K562 (cell line): ENCODE results near the gene GNG14. TPM values are rescaled to one million over a fixed set of nuclear protein-coding genes. Genes with fewer than 3 reads are reported as not detected.

Experiments used
- ATF7 ChIP-seq: fragments of 450-650 bp; IDR thresholded peaks from 2 replicates; pipeline ENCODE4 v1.7.1; 2014; ENCODE audit warnings: mild to moderate bottlenecking, moderate library complexity
- FOXA1 ChIP-seq: fragments of 450-650 bp; IDR thresholded peaks from 2 replicates; pipeline ENCODE4 v1.6.1; 2016; ENCODE audit warnings: mild to moderate bottlenecking, borderline replicate concordance
- FOXJ3 ChIP-seq: sonication (generic); formaldehyde crosslinking; IDR thresholded peaks from 2 replicates; pipeline ENCODE4 v1.4.0; 2020; ENCODE audit warnings: mild to moderate bottlenecking, missing genetic modification reagents
- GABPA ChIP-seq: fragments of 200-800 bp; sonication (Bioruptor generic); conservative IDR thresholded peaks from 2 replicates; pipeline ENCODE4 v1.6.1; 2016; ENCODE audit warnings: low read depth, missing genetic modification characterization, missing compliant biosample characterization
- HDAC6 ChIP-seq: IDR thresholded peaks from 2 replicates; pipeline ENCODE4 v1.6.1; 2012; ENCODE audit warnings: low read depth, mild to moderate bottlenecking, control low read depth, inconsistent platforms, low read length, moderate library complexity
- HDGF ChIP-seq: fragments of 450-650 bp; IDR thresholded peaks from 2 replicates; pipeline ENCODE4 v1.6.1; 2016
- KDM5B ChIP-seq: fragments of 200-600 bp; sonication (generic); IDR thresholded peaks from 2 replicates; pipeline ENCODE4 v1.6.1; 2012; ENCODE audit warnings: low read depth, mild to moderate bottlenecking, moderate library complexity, low read length, control low read depth, inconsistent platforms; ENCODE audit not compliant: insufficient replicate concordance
- MBD2 ChIP-seq: sonication (generic); IDR thresholded peaks from 2 replicates; pipeline ENCODE4 v1.6.1; 2016; ENCODE audit warnings: low read depth, borderline replicate concordance
- NUFIP1 ChIP-seq: fragments of 450-650 bp; IDR thresholded peaks from 2 replicates; pipeline ENCODE4 v1.6.1; 2018; ENCODE audit not compliant: partially characterized antibody
- RBFOX2 ChIP-seq: fragments of 200-400 bp; formaldehyde crosslinking; IDR thresholded peaks from 2 replicates; pipeline ENCODE4 v1.6.1; 2017; ENCODE audit warnings: low read depth, mild to moderate bottlenecking, low read length, moderate library complexity
- RFX1 ChIP-seq: fragments of 450-650 bp; IDR thresholded peaks from 2 replicates; pipeline ENCODE4 v1.6.1; 2016; ENCODE audit warnings: mild to moderate bottlenecking, moderate library complexity
- TAL1 ChIP-seq: fragments of 450-650 bp; IDR thresholded peaks from 2 replicates; pipeline ENCODE4 v1.6.1; 2016; ENCODE audit warnings: mild to moderate bottlenecking
- TRIM28 ChIP-seq: fragments of 450-650 bp; IDR thresholded peaks from 2 replicates; pipeline ENCODE4 v1.6.1; 2017
- ZNF184 ChIP-seq: sonication (generic); formaldehyde crosslinking; IDR thresholded peaks from 2 replicates; pipeline ENCODE4 v1.5.0; 2020; ENCODE audit warnings: missing genetic modification reagents
- ZNF282 ChIP-seq: sonication (generic); formaldehyde crosslinking; IDR thresholded peaks from 2 replicates; pipeline ENCODE4 v1.8.1; 2023; ENCODE audit warnings: missing genetic modification reagents
- ZNF408 ChIP-seq: fragments of 250-450 bp; sonication (Bioruptor Pico); IDR thresholded peaks from 2 replicates; pipeline ENCODE4 v1.4.0; 2020; ENCODE audit warnings: low read depth, mild to moderate bottlenecking, moderate library complexity
- ZNF584 ChIP-seq: fragments of 200-800 bp; sonication (Bioruptor generic); IDR thresholded peaks from 2 replicates; pipeline ENCODE4 v1.6.1; 2016; ENCODE audit warnings: low read depth, mild to moderate bottlenecking, missing genetic modification characterization, missing compliant biosample characterization
- polyA plus RNA-seq, 8 experiments: library from polyadenylated mRNA; depleted of rRNA in 4 of 8; stranded (reverse) in 5 of 8; unstranded in 3 of 8; fragments of >200 nt; fragmentation: Nextera tagmentation in 2 of 8; fragmentation: Illumina TruSeq in 1 of 8; extraction: Ambion mirVana in 2 of 8; extraction: Trizol in 1 of 8; gene quantifications; 2 replicates each; pipeline versions ENCODE4 v1.2.1 to v1.2.3, GENCODE V29; 2011 to 2014; ENCODE audit warnings: inconsistent platforms in 1 of 8, missing spikeins in 1 of 8
- total RNA-seq, 7 experiments: library from RNA; depleted of rRNA in 6 of 7; stranded (reverse); fragments of >200 nt in 6 of 7; fragmentation: Illumina TruSeq in 2 of 7; extraction: Trizol in 2 of 7; gene quantifications; 2 replicates each; pipeline versions ENCODE4 v1.2.1 to v1.2.3, GENCODE V29; 2011 to 2021; ENCODE audit warnings: low replicate concordance in 1 of 7
- TF ChIP-seq, protein P1 (sequence below): IDR thresholded peaks from 2 replicates; pipeline ENCODE4 v1.6.1; 2014; ENCODE audit warnings: antibody characterized with exemption
- TF ChIP-seq, protein P2 (sequence below), 2 experiments: IDR thresholded peaks in 1 of 2; conservative IDR thresholded peaks in 1 of 2; 2 replicates each; pipeline ENCODE4 v1.6.1; 2016; ENCODE audit warnings: low read depth in 2 of 2, mild to moderate bottlenecking in 1 of 2, missing compliant biosample characterization in 1 of 2, missing genetic modification characterization in 1 of 2, moderate library complexity in 1 of 2
- TF ChIP-seq, protein P3 (sequence below), 2 experiments: fragments of 450-650 bp; IDR thresholded peaks; 2 replicates each; pipeline ENCODE4 v1.6.1; 2016
- TF ChIP-seq, protein P4 (sequence below), 3 experiments: IDR thresholded peaks in 2 of 3; conservative IDR thresholded peaks in 1 of 3; 2 replicates each; pipeline ENCODE4 v1.5.1; 2011 to 2012; ENCODE audit warnings: low read length in 3 of 3, mild to moderate bottlenecking in 3 of 3, control low read depth in 2 of 3, improper control_type of control experiment in 1 of 3, inconsistent platforms in 1 of 3, low read depth in 1 of 3, mixed read lengths in 1 of 3, moderate library complexity in 1 of 3; ENCODE audit not compliant: insufficient read depth in 2 of 3

The GNG14 gene
- total and polyA plus RNA-seq, 9 of the 15 experiments (the other 6 are each of a cell fraction or from before 2014, with no cell fraction given), result not detected

DNA sequence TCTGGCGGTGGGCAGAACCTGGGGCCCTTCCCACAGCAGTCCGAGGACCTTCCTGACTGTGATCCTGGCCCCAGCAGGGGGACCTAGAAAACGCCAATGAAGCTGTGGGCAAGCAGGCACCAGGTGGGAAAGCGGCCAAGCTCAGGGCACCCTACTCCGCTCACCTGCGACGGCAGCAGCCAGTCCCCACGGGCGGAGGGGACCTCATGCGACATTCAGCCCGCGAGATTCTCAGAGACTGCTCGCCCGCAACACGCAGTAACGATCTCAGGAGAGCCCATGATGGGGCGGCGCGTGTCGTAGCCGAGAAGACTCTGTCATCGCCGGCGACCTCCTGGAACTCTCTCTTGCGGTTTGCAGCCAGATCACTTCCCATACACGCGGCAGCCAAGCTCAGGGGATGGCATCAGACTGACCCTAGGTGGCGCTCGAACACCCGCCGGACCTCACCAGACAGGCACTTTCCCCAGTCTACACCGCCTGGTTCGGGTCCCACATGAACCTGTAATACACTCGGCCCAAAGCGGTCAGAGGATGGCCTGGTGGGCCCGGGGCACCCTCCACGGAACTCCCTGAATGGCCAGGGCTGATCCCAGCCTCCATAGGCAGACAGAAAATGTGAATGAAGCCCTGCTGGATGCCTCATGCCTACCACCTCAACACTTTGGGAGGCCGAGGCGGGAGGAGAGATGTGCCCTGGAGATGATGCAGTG is 47.7 kb upstream of the GNG14 start (continued):
- TF ChIP-seq, protein P1, sequence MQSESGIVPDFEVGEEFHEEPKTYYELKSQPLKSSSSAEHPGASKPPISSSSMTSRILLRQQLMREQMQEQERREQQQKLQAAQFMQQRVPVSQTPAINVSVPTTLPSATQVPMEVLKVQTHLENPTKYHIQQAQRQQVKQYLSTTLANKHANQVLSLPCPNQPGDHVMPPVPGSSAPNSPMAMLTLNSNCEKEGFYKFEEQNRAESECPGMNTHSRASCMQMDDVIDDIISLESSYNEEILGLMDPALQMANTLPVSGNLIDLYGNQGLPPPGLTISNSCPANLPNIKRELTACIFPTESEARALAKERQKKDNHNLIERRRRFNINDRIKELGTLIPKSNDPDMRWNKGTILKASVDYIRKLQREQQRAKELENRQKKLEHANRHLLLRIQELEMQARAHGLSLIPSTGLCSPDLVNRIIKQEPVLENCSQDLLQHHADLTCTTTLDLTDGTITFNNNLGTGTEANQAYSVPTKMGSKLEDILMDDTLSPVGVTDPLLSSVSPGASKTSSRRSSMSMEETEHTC, result 0 out of 2 replicates have a peak, but pooled peaks have one; percentile 14
- peak; percentile 64 for TF ChIP-seq RBFOX2
- no peak for TF ChIP-seq MBD2
- no peak for TF ChIP-seq HDGF
- no peak for TF ChIP-seq NUFIP1
- TF ChIP-seq, protein P2, sequence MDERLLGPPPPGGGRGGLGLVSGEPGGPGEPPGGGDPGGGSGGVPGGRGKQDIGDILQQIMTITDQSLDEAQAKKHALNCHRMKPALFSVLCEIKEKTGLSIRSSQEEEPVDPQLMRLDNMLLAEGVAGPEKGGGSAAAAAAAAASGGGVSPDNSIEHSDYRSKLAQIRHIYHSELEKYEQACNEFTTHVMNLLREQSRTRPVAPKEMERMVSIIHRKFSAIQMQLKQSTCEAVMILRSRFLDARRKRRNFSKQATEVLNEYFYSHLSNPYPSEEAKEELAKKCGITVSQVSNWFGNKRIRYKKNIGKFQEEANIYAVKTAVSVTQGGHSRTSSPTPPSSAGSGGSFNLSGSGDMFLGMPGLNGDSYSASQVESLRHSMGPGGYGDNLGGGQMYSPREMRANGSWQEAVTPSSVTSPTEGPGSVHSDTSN (CRISPR knock-in tag; IDR thresholded peaks at IDR 0.05; ENCODE audit: low read depth), result no peak
- TF ChIP-seq, protein P2 (tag; conservative IDR thresholded peaks at IDR 0.05; ENCODE audit: low read depth), result no peak
- TF ChIP-seq, protein P3, sequence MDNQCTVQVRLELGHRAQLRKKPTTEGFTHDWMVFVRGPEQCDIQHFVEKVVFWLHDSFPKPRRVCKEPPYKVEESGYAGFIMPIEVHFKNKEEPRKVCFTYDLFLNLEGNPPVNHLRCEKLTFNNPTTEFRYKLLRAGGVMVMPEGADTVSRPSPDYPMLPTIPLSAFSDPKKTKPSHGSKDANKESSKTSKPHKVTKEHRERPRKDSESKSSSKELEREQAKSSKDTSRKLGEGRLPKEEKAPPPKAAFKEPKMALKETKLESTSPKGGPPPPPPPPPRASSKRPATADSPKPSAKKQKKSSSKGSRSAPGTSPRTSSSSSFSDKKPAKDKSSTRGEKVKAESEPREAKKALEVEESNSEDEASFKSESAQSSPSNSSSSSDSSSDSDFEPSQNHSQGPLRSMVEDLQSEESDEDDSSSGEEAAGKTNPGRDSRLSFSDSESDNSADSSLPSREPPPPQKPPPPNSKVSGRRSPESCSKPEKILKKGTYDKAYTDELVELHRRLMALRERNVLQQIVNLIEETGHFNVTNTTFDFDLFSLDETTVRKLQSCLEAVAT (IDR thresholded peaks at IDR 0.05), result peak in 1 of 2 experiments; percentile 64; a peak in 2 of 4 replicates
- no peak for TF ChIP-seq KDM5B
- no peak for TF ChIP-seq ZNF584 (CRISPR knock-in tag)
- TF ChIP-seq RFX1, result no peak
- TF ChIP-seq FOXJ3 (CRISPR knock-in tag), result no peak
- no peak for TF ChIP-seq TRIM28
- no peak for TF ChIP-seq FOXA1
- no peak for TF ChIP-seq ZNF184 (CRISPR knock-in tag)
- no peak for TF ChIP-seq ZNF282 (CRISPR knock-in tag)
- TF ChIP-seq GABPA, result no peak
- TF ChIP-seq ATF7, result peak; percentile 19; the same call in 1 of the 2 replicates
- no peak for TF ChIP-seq ZNF408
- TF ChIP-seq HDAC6, result no peak
- TF ChIP-seq, protein P4, sequence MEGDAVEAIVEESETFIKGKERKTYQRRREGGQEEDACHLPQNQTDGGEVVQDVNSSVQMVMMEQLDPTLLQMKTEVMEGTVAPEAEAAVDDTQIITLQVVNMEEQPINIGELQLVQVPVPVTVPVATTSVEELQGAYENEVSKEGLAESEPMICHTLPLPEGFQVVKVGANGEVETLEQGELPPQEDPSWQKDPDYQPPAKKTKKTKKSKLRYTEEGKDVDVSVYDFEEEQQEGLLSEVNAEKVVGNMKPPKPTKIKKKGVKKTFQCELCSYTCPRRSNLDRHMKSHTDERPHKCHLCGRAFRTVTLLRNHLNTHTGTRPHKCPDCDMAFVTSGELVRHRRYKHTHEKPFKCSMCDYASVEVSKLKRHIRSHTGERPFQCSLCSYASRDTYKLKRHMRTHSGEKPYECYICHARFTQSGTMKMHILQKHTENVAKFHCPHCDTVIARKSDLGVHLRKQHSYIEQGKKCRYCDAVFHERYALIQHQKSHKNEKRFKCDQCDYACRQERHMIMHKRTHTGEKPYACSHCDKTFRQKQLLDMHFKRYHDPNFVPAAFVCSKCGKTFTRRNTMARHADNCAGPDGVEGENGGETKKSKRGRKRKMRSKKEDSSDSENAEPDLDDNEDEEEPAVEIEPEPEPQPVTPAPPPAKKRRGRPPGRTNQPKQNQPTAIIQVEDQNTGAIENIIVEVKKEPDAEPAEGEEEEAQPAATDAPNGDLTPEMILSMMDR (IDR thresholded peaks at IDR 0.05 in 2 of 3, conservative IDR thresholded peaks at IDR 0.05 in 1 of 3; ENCODE audit: insufficient read depth in 2 of 3, low read depth in 1 of 3, low read length in 3 of 3), result peak; percentile 75 to 91 (median 85)
- TF ChIP-seq TAL1, result no peak
